Daoy (cell line): ENCODE results near the gene NOX1. TPM values are rescaled to one million over a fixed set of nuclear protein-coding genes. Genes with fewer than 3 reads are reported as not detected.
"Not testable (repeated sequence)": the region's sequence is repeated elsewhere in the genome, so short reads cannot be mapped to it uniquely, and the experiment has no call there.

ENCODE experiments used
- DNase-seq: peaks from one replicate; pipeline ENCODE4 v3.0.0-alpha.2; 2015; ENCODE audit warnings: low read depth
- total RNA-seq: library from RNA; depleted of rRNA; stranded (reverse); fragments of >200 nt; shearing (Covaris generic); gene quantifications from 2 replicates; pipeline ENCODE4 v1.2.3, GENCODE V29; 2014; rRNA removed

The NOX1 gene
- total RNA-seq, 1 experiment from 2014 or later = not detected

GRCh38 chrX:100819837-100820666 lies 54.1 kb downstream of the NOX1 start, which contains the start of gene CSTF2:
TSS of gene CSTF2 (plus strand) at chrX:100820391. CDS start at chrX:100820417, 26 bp downstream.
- peak; percentile 88 for DNase-seq

- DNase-seq = no peak
Measured at GRCh38 chrX:100819534-100819836, 54.7 kb downstream of the NOX1 start.

DNA sequence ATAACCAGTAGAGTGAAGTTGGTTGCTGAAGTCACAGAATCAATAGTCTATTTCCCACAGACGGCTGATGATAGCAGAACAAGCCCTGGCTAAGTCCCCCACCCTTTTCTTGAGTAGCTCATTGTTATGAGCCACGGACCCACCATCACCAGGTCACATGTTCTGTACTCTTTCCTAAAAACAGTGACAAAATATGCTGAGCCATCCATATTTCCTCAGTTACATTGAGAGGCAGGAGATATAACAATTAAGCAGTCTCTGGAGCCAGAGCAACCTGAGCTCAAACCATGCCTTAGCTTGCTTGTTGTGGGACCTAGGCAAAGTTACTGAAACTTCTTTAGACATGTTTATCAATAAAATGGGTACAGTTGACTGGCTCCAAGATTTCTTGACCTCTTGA lies 56.8 kb downstream of the NOX1 start:
- DNase-seq = no peak

GRCh38 chrX:100812216-100813158 lies 61.7 kb downstream of the NOX1 start:
- no peak for DNase-seq

DNA sequence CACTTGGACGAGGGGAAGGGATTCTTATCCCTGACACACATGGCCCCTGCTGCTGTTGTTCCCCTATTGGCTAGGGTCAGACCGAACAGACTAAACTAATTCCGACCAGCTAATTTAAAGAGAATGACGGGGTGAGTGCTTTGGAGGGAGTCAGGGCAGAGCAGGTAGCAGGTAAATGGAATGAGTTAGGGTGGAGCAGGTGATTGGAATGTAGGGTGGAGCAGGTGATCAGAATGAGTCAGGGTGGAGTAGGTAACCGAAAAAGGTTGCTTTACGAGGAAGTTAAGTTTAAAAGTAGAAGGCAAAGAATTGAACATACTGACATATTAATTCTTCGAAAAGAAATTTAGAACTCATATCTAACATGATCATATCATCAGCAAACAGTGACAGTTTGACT lies 65.9 kb downstream of the NOX1 start:
- not testable (repeated sequence) for DNase-seq

DNA sequence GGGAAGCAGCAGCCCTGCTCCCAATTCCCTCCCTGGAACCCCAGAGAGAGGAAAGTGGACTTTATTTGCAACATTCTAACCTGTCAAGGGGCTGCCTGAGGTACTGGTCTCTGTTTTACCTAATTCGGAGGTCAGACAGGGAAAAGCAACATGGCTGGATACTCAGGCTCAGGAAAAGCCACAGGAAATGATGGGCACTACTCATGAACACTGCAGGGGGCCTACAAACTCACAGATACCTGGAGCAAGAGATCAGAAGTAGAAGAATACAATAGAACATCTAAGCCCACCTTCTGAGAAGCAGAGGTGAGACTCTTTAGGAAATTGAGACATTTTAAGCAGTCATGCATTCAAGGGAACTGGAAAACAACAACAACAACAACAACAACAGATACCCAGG lies 69.4 kb downstream of the NOX1 start:
- no peak for DNase-seq

- DNase-seq = no peak
Measured at GRCh38 chrX:100802843-100803242, 71.3 kb downstream of the NOX1 start.

GRCh38 chrX:100798484-100799214 lies 75.5 kb downstream of the NOX1 start:
- DNase-seq = no peak

GRCh38 chrX:100797359-100797758 lies 76.8 kb downstream of the NOX1 start:
- no peak for DNase-seq

GRCh38 chrX:100796371-100796770 lies 77.8 kb downstream of the NOX1 start:
- not testable (repeated sequence) for DNase-seq

Other genes with a start within 250 kb of the NOX1 start
- gene TSPAN6, start 237.6 kb downstream of the NOX1 start, total RNA-seq = 36.3 and 39.1 TPM in 2 replicates
- 21.7 and 30.6 TPM in 2 replicates for gene SRPX2, start 230.2 kb downstream of the NOX1 start, total RNA-seq
- gene SYTL4, start 142.2 kb downstream of the NOX1 start, total RNA-seq = 3.1 and 3.6 TPM in 2 replicates
- 55.1 and 60.3 TPM in 2 replicates for gene CSTF2, start 54.0 kb downstream of the NOX1 start, total RNA-seq
- gene XKRX, start 54.6 kb upstream of the NOX1 start, total RNA-seq = not detected in 2 replicates
- gene ARL13A, start 95.3 kb upstream of the NOX1 start, total RNA-seq = not detected in 2 replicates
- 9.0 and 19.9 TPM in 2 replicates for gene TRMT2B, start 177.8 kb upstream of the NOX1 start, total RNA-seq
- gene TMEM35A, start 204.5 kb upstream of the NOX1 start, total RNA-seq = 0.48 TPM in 1 of 2 replicates, not detected in the other
- gene CENPI, start 223.8 kb upstream of the NOX1 start, total RNA-seq = 33.7 and 43.6 TPM in 2 replicates